SK-N-SH (cell line): ENCODE results near the gene CLEC2A. TPM values are rescaled to one million over a fixed set of nuclear protein-coding genes. Genes with fewer than 3 reads are reported as not detected.

Source experiments
- CTCF ChIA-PET: fragments of 300-600, 350-600 bp; formaldehyde crosslinking; extraction: SDS; loops from one replicate; lab custom pipeline; 2021; lab: Yijun Ruan, JAX
- POLR2A ChIA-PET: fragments of 350-600 bp; sonication (Branson Sonifier 250); formaldehyde crosslinking; extraction: SDS; loops from one replicate; lab custom pipeline; 2020; ENCODE audit warnings: antibody characterized with exemption, inconsistent platforms; lab: Yijun Ruan, JAX
- DNase-seq: peaks from one replicate; pipeline ENCODE4 v3.0.0; 2012
- H2AFZ ChIP-seq: fragments of 200-600 bp; sonication (generic); 2 replicates; pipeline ENCODE4 v1.8.1; 2016; ENCODE audit warnings: antibody characterized with exemption, mild to moderate bottlenecking, low read depth
- H3F3A ChIP-seq: fragments of 200-600 bp; sonication (generic); replicated peaks from 2 replicates; pipeline ENCODE3; 2016; ENCODE audit warnings: antibody characterized with exemption, mild to moderate bottlenecking; ENCODE audit not compliant: insufficient read depth
- H3K27ac ChIP-seq, 2 experiments: fragments of 200-500 bp in 1 of 2; fragments of 200-600 bp in 1 of 2; sonication (Bioruptor generic) in 1 of 2; sonication (generic), shearing (Covaris generic) in 1 of 2; 2 replicates each; pipeline versions ENCODE4 v1.5.1 to v1.6.1; 2014 to 2016; ENCODE audit warnings: low read depth in 2 of 2, inconsistent platforms in 1 of 2, low read length in 1 of 2, mild to moderate bottlenecking in 1 of 2, mixed read lengths in 1 of 2
- H3K27me3 ChIP-seq: fragments of 200-600 bp; sonication (generic), shearing (Covaris generic); 2 replicates; pipeline ENCODE4 v1.6.1; 2016; ENCODE audit warnings: mixed run types; ENCODE audit not compliant: insufficient read depth
- H3K36me3 ChIP-seq, 2 experiments: fragments of 200-500 bp in 1 of 2; fragments of 200-600 bp in 1 of 2; sonication (Bioruptor generic) in 1 of 2; sonication (generic) in 1 of 2; replicated peaks in 1 of 2; 2 replicates each; pipeline versions ENCODE3 to v1.5.1; 2014 to 2016; ENCODE audit warnings: low read length in 1 of 2, mild to moderate bottlenecking in 1 of 2; ENCODE audit not compliant: insufficient read depth in 2 of 2, control insufficient read depth in 1 of 2
- H3K4me1 ChIP-seq, 2 experiments: fragments of 200-500 bp in 1 of 2; fragments of 200-600 bp in 1 of 2; sonication (Bioruptor generic) in 1 of 2; sonication (generic), shearing (Covaris generic) in 1 of 2; 2 replicates each; pipeline versions ENCODE4 v1.5.1 to v1.6.1; 2014 to 2016; ENCODE audit warnings: low read depth in 1 of 2, low read length in 1 of 2, mixed run types in 1 of 2; ENCODE audit not compliant: insufficient read depth in 2 of 2, control insufficient read depth in 1 of 2
- H3K4me2 ChIP-seq: fragments of 200-600 bp; sonication (generic), shearing (Covaris generic); 2 replicates; pipeline ENCODE4 v1.6.1; 2017; ENCODE audit warnings: mixed run types
- H3K4me3 ChIP-seq, 2 experiments: fragments of 200-500 bp in 1 of 2; fragments of 200-600 bp in 1 of 2; sonication (Bioruptor generic) in 1 of 2; sonication (generic), shearing (Covaris generic) in 1 of 2; 2 replicates each; pipeline versions ENCODE4 v1.5.1 to v1.8.1; 2014 to 2016; ENCODE audit warnings: low read depth in 2 of 2, inconsistent platforms in 1 of 2, low read length in 1 of 2, mild to moderate bottlenecking in 1 of 2, mixed read lengths in 1 of 2, moderate library complexity in 1 of 2
- H3K79me2 ChIP-seq: fragments of 200-600 bp; sonication (generic); 2 replicates; pipeline ENCODE4 v1.8.1; 2017; ENCODE audit warnings: mild to moderate bottlenecking; ENCODE audit not compliant: insufficient read depth
- H3K9ac ChIP-seq: fragments of 200-600 bp; sonication (generic); 2 replicates; pipeline ENCODE4 v1.6.1; 2017; ENCODE audit warnings: mixed run types
- H3K9me2 ChIP-seq: fragments of 200-600 bp; sonication (generic); 2 replicates; pipeline ENCODE4 v1.6.1; 2017; ENCODE audit warnings: mixed run types
- H3K9me3 ChIP-seq: fragments of 200-600 bp; sonication (generic); 2 replicates; pipeline ENCODE4 v1.6.1; 2017; ENCODE audit warnings: mixed run types, mild to moderate bottlenecking, moderate library complexity
- H4K20me1 ChIP-seq: fragments of 200-600 bp; sonication (generic); 2 replicates; pipeline ENCODE4 v1.6.1; 2017; ENCODE audit warnings: mild to moderate bottlenecking, mixed run types; ENCODE audit not compliant: insufficient read depth
- CHD2 ChIP-seq: fragments of 150-350 bp; IDR thresholded peaks from 2 replicates; pipeline ENCODE4 v1.6.1; 2018; ENCODE audit warnings: low read length; ENCODE audit not compliant: partially characterized antibody
- ELF1 ChIP-seq: IDR thresholded peaks from 2 replicates; pipeline ENCODE4 v1.4.0; 2012
- EP300 ChIP-seq, 2 experiments: IDR thresholded peaks; 2 replicates each; pipeline versions ENCODE4 v1.4.0 to v1.6.1; 2012; ENCODE audit warnings: borderline replicate concordance in 1 of 2, low read depth in 1 of 2, low read length in 1 of 2
- EZH2phosphoT487 ChIP-seq: fragments of 200-600 bp; sonication (generic); IDR thresholded peaks from 2 replicates; pipeline ENCODE4 v1.6.1; 2017; ENCODE audit warnings: low read depth, mixed run types, mild to moderate bottlenecking, antibody characterized with exemption, moderate library complexity, borderline replicate concordance
- FOSL2 ChIP-seq: IDR thresholded peaks from 2 replicates; pipeline ENCODE4 v1.4.0; 2012; ENCODE audit warnings: low read depth, mild to moderate bottlenecking, moderate library complexity, borderline replicate concordance
- FOXJ3 ChIP-seq: sonication (generic); formaldehyde crosslinking; IDR thresholded peaks from 2 replicates; pipeline ENCODE4 v1.5.1; 2020; ENCODE audit warnings: mild to moderate bottlenecking, missing genetic modification reagents
- GABPA ChIP-seq: IDR thresholded peaks from 2 replicates; pipeline ENCODE4 v1.4.0; 2012; ENCODE audit warnings: low read depth, mild to moderate bottlenecking
- GATA2 ChIP-seq: sonication (generic); formaldehyde crosslinking; IDR thresholded peaks from 2 replicates; pipeline ENCODE4 v1.5.0; 2020; ENCODE audit warnings: mild to moderate bottlenecking, missing genetic modification reagents
- MEF2A ChIP-seq: IDR thresholded peaks from 2 replicates; pipeline ENCODE4 v1.4.0; 2012; ENCODE audit warnings: low read depth, borderline replicate concordance
- NRF1 ChIP-seq: IDR thresholded peaks from 2 replicates; pipeline ENCODE4 v1.6.1; 2012; ENCODE audit warnings: low read depth, mild to moderate bottlenecking, low read length
- PBX3 ChIP-seq: IDR thresholded peaks from 2 replicates; pipeline ENCODE4; 2012
- POLR2AphosphoS5 ChIP-seq: IDR thresholded peaks from 2 replicates; pipeline ENCODE4 v1.6.1; 2012; ENCODE audit warnings: low read depth, low read length
- RAD21 ChIP-seq: IDR thresholded peaks from 2 replicates; pipeline ENCODE4 v1.6.1; 2012; ENCODE audit warnings: mild to moderate bottlenecking, low read length
- RFX5 ChIP-seq: IDR thresholded peaks from 2 replicates; pipeline ENCODE4 v1.6.1; 2012; ENCODE audit warnings: mild to moderate bottlenecking, improper control_type of control experiment, low read length
- RXRA ChIP-seq: IDR thresholded peaks from 2 replicates; pipeline ENCODE4 v1.4.0; 2012; ENCODE audit warnings: low read depth, mild to moderate bottlenecking, borderline replicate concordance
- SIN3A ChIP-seq: IDR thresholded peaks from 2 replicates; pipeline ENCODE4 v1.6.1; 2012; ENCODE audit warnings: low read depth, mild to moderate bottlenecking, low read length, moderate library complexity, borderline replicate concordance
- SMC3 ChIP-seq: IDR thresholded peaks from 2 replicates; pipeline ENCODE4 v1.6.1; 2012; ENCODE audit warnings: low read depth, low read length, improper control_type of control experiment
- TEAD4 ChIP-seq: IDR thresholded peaks from 2 replicates; pipeline ENCODE4 v1.4.0; 2012; ENCODE audit warnings: mild to moderate bottlenecking, borderline replicate concordance; ENCODE audit not compliant: insufficient read depth
- USF1 ChIP-seq: IDR thresholded peaks from 2 replicates; pipeline ENCODE4 v1.4.0; 2012; ENCODE audit warnings: low read depth, borderline replicate concordance
- YY1 ChIP-seq: IDR thresholded peaks from 2 replicates; pipeline ENCODE4 v1.4.0; 2012; ENCODE audit warnings: low read depth, mild to moderate bottlenecking
- WGBS: methylation state at CpG from one replicate; pipeline ENCODE4 v1.1.6; 2017; ENCODE audit warnings: low lambda C conversion rate; 5-methylcytosine and 5-hydroxymethylcytosine counted together
- polyA plus RNA-seq, 3 experiments: library from polyadenylated mRNA; depleted of rRNA; stranded (reverse); fragments of >200 nt; gene quantifications; 2 replicates each; pipeline ENCODE4 v1.2.3, GENCODE V29; 2012
- TF ChIP-seq, protein P1 (sequence below): fragments of 150-350 bp; IDR thresholded peaks from 2 replicates; pipeline ENCODE4 v1.6.1; 2016; ENCODE audit warnings: mild to moderate bottlenecking, low read depth, low read length
- TF ChIP-seq, protein P2 (sequence below): IDR thresholded peaks from 2 replicates; pipeline ENCODE4 v1.4.0; 2012; ENCODE audit warnings: low read depth
- TF ChIP-seq, protein P3 (sequence below): fragments of 200-600 bp; sonication (generic); IDR thresholded peaks from 2 replicates; pipeline ENCODE4 v1.6.1; 2017; ENCODE audit warnings: antibody characterized with exemption, mild to moderate bottlenecking, moderate library complexity

CLEC2A gene
- polyA plus RNA-seq, 1 of the 3 experiments (the other 2 are of a cell fraction): not detected

GRCh38 chr12:9935026-9935425, 2.9 kb upstream of the CLEC2A start:
- Histone ChIP-seq H3K27ac (no peak overlapping the region), H3K79me2 (no peaks in the 10 kb centered on the region), H3K9me2 (no peaks in the 10 kb centered on the region), H3K36me3 (no peaks in the 10 kb centered on the region), H3K9ac (no peak overlapping the region), H3K4me2 (no peak overlapping the region), H3K4me1 (no peaks in the 10 kb centered on the region), H4K20me1 (no peaks in the 10 kb centered on the region), H3K4me3 (no peak overlapping the region), H3K9me3 (no peaks in the 10 kb centered on the region), H3F3A (no peaks in the 10 kb centered on the region), H2AFZ (no peak overlapping the region), H3K27me3 (peaks cover 21% of the 10 kb centered on the region; the same call in 1 of the 2 replicates)
- WGBS: 4% methylated on average over 2 of the region's 2 CpGs
- no peak for DNase-seq
- POLR2A ChIA-PET: no interaction called here
- CTCF ChIA-PET: no interaction called here
- TF ChIP-seq SIN3A: no peak
- no peak for TF ChIP-seq PBX3
- no peak for TF ChIP-seq SMC3
- TF ChIP-seq FOSL2: no peak
- no peak for TF ChIP-seq RAD21
- no peak for TF ChIP-seq NRF1
- no peak for TF ChIP-seq TEAD4

DNA sequence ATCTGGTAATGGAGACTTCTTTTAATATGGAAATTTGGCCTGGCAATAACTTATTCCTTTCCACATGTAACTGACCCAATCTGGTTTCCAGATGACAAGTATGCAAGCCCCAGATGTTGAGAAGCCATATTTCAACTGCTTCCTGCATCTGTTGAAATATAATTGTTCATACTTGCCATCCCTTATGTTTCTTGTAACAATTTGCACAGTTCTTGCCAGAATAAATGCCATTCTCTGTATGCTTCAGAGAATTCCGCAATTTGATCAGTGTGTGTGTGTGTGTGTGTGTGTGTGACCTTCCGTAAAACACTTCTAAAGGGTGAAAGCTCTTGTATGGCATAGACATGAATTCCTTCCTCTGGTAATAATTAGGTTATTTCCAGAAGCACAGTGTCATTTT, 1.8 kb upstream of the CLEC2A start:
- Histone ChIP-seq H3K4me3 (no peak overlapping the region), H3K4me2 (no peak overlapping the region), H4K20me1 (no peaks in the 10 kb centered on the region), H3K9ac (no peak overlapping the region), H3K27ac (no peak overlapping the region), H3K27me3 (peaks cover 21% of the 10 kb centered on the region; the same call in 1 of the 2 replicates), H3K79me2 (no peaks in the 10 kb centered on the region), H3K4me1 (no peaks in the 10 kb centered on the region), H3K9me3 (no peaks in the 10 kb centered on the region), H2AFZ (no peak overlapping the region), H3F3A (no peaks in the 10 kb centered on the region), H3K36me3 (no peaks in the 10 kb centered on the region), H3K9me2 (no peaks in the 10 kb centered on the region)
- DNase-seq: no peak
- WGBS: 30% methylated on average over 2 of the region's 2 CpGs
- POLR2A ChIA-PET: no interaction called here
- CTCF ChIA-PET: no interaction called here
- TF ChIP-seq GABPA (no peak), ELF1 (no peak), RFX5 (no peak), TEAD4 (no peak), EP300 (IDR thresholded peaks at IDR 0.05; ENCODE audit: borderline replicate concordance in 1 of 2, low read depth in 1 of 2, low read length in 1 of 2) (no peak), YY1 (no peak), RXRA (no peak), NRF1 (no peak), MEF2A (no peak), FOSL2 (no peak), EZH2phosphoT487 (no peak), GATA2 (no peak), FOXJ3 (CRISPR knock-in tag) (no peak), CHD2 (no peak), POLR2AphosphoS5 (no peak), USF1 (no peak), SMC3 (no peak)
- TF ChIP-seq, protein P1, sequence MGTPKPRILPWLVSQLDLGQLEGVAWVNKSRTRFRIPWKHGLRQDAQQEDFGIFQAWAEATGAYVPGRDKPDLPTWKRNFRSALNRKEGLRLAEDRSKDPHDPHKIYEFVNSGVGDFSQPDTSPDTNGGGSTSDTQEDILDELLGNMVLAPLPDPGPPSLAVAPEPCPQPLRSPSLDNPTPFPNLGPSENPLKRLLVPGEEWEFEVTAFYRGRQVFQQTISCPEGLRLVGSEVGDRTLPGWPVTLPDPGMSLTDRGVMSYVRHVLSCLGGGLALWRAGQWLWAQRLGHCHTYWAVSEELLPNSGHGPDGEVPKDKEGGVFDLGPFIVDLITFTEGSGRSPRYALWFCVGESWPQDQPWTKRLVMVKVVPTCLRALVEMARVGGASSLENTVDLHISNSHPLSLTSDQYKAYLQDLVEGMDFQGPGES: no peak
- TF ChIP-seq, protein P2, sequence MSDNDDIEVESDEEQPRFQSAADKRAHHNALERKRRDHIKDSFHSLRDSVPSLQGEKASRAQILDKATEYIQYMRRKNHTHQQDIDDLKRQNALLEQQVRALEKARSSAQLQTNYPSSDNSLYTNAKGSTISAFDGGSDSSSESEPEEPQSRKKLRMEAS: no peak
- TF ChIP-seq, protein P3, sequence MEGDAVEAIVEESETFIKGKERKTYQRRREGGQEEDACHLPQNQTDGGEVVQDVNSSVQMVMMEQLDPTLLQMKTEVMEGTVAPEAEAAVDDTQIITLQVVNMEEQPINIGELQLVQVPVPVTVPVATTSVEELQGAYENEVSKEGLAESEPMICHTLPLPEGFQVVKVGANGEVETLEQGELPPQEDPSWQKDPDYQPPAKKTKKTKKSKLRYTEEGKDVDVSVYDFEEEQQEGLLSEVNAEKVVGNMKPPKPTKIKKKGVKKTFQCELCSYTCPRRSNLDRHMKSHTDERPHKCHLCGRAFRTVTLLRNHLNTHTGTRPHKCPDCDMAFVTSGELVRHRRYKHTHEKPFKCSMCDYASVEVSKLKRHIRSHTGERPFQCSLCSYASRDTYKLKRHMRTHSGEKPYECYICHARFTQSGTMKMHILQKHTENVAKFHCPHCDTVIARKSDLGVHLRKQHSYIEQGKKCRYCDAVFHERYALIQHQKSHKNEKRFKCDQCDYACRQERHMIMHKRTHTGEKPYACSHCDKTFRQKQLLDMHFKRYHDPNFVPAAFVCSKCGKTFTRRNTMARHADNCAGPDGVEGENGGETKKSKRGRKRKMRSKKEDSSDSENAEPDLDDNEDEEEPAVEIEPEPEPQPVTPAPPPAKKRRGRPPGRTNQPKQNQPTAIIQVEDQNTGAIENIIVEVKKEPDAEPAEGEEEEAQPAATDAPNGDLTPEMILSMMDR: no peak
